ENCODE data around the gene ERFL.
A peak's percentile ranks its signal among the peaks of the same experiment; 100 is the strongest.

ERFL gene

DNA sequence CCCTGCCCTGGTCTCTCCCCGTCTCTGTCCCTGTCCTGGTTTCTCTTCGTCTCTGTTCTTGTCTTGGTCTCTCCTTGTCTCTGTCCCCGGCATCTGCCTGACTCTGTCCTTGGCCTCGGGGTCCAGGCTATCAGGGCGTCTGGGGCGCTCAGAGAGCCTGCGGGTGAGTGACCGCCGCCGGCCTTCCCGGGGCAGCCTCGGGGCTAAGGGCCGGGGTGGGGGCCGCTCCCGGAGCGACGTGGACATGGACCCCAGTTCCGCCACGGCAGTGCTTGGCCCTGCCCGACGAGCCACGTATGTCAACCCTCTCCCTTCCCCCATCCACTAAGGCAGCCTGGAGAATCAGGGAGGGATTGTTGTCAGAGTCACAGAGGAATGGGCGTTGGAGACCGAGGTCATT lies 30.4 kb downstream of the ERFL start:
- no peak for DNase-seq (ENCODE audit: low spot score)

DNA sequence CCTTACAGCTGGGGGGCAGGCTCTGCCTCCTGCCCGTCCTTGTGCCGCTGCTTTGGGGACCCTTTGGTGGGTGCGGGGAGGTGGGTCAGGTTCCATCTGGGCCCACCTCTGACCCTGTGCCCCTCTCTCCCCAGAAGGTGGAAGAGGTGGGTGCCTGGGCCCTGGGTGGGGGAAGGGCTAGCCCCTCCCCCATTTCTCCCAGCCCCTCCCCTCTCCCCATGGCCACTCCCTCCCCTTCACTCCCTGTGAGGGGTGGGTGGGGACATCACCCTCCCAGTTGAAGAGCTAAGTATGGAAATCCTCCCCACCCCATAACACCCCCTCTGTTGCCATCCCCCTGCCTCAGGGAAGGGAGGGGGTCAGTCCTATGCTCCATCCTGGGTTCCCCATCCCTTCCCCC lies 31.1 kb downstream of the ERFL start:
- no peak for DNase-seq (ENCODE audit: low spot score)

DNA sequence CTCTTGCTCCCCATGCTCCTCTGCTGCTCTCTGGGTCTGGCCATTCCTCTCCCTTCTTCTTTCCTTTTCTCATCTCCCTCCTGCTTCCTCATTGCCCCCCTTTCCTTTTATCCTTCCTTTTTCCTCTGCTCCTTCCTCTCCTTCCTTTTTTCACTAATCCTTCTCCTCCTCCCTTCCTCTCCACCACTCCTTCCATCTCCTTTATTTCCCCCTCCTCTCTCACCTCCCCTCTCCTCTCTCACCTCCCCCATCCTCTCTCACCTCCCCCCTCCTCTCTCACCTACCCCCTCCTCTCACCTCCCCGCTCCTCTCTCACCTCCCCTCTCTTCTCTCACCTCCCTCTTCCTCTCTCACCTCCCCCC lies 31.7 kb downstream of the ERFL start:
- DNase-seq (ENCODE audit: low spot score), result no peak

DNA sequence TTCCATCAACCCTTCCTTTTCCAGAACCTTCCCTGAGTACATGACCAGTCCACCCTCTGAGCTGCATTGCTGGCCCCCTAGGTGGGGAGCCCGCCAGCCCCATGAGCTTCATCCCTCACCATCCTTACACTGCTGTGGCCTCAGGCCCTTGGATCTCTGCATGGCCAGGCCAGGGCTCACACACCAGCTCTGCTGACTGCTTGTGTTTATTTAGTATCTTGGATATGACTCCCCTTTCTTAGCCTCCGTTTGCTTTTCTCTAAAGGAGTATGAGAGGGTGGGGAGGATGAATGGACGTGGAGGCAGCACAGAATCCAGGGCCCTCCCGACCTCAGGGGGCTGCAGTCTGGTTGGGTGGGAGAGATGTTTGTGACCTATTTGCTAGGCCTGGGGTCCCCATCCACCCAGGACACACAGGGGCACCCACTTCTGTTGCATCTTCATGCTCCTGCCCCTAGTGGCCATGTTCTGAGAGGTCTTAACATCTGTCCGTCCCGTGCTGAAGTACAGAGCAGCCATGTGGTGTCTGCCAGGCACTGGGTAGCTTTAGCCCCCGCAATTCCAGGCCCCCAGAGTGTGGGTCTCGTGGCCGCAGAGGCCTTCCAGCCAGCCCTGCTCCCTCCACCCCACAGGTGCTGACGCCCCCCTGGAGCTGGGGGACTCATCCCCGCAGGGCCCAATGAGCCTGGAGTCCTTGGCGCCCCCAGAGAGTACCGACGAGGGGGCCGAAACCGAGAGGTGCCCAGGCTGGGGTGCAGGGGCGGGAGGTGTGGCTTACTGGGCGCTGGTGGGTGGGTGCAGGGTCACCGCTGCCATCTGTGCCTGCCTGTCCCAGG lies 32.3 kb downstream of the ERFL start:
- DNase-seq (ENCODE audit: low spot score), result no peak

DNA sequence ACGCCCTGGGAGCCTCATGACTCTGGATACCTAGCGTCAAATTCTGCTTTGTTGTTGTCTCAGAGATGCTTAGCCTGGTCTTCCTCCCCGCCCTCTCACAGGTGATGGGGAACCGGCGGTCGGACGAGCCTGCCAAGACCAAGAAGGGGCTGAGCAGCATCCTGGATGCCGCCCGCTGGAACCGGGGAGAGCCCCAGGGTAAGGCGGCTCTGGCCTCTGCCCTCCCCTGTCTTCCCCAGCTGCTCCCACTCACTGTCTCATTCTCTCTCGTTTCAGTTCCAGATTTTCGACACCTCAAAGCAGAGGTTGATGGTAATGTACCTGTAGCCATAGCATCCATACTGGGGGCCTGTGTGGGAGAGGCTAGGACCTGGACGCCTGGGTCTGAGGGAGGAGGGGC lies 33.9 kb downstream of the ERFL start:
- no peak for DNase-seq (ENCODE audit: low spot score)

DNA sequence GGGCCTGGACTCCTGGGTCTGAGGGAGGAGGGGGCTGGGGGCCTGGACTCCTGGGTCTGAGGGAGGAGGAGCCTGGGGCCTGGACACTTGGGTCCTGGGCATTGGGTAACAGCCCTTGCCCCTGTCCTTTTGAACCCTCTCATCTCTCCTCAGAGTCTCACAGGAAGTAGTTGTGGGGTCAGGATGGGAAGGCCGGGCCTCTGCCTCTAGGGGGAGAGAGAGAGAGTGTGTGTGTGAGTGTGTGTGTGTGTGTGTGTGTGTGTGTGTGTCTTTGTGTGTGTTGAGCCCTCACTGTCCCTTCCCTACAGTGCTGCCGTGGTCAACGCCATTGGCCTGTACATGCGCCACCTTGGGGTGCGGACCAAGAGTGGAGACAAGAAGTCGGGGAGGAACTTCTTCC lies 34.4 kb downstream of the ERFL start:
- DNase-seq (ENCODE audit: low spot score), result no peak

DNA sequence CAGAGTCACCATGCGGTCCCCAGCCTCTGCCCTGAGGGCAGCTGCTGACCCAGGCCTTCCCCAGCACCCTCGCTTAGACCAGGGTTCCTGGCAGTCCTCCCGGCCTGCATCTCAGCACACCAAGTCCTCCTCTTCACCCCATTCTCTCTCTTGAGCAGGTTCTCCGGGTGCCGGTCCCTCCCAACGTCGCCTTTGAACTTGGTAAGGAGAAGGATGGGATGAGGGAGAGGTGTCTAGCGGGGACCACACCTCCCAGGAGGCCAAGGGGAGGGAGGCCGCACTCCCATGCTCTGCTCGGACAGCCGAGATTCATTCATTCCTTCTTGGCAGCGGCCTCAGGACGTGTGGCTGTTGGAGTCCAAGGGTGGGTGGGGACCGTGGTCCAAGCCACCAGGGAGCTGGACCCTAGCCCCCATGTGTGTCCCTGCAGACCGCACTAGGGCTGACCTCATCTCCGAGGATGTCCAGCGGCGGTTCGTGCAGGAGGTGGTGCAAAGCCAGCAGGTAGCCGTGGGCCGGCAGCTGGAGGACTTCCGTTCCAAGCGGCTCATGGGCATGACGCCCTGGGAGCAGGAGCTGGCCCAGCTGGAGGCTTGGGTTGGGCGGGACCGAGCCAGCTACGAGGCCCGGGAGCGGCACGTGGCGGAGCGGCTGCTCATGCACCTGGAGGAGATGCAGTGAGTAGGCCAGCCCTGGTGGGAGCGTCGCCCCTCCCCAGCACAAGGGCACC lies 35.9 kb downstream of the ERFL start:
- DNase-seq (ENCODE audit: low spot score), result no peak

DNA sequence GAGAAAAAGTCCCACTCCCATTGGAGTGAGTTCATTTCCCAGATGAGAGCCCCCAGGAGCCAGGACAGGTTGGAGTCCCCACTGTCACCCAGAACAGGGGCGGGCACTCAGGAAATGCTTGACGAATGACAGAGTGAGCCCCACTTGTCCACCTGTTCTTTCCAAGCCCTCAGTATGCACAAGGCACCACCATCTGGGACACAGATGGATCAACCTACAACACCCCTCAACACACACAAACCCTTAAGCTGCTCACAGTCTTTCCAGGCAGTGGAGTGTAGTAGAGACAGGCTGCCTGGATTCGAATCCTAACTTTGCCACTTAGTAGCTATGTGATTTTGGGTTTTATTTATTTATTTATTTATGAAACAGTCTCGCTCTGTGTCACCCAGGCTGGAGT lies 37.3 kb downstream of the ERFL start:
- no peak for DNase-seq (ENCODE audit: low spot score)

DNA sequence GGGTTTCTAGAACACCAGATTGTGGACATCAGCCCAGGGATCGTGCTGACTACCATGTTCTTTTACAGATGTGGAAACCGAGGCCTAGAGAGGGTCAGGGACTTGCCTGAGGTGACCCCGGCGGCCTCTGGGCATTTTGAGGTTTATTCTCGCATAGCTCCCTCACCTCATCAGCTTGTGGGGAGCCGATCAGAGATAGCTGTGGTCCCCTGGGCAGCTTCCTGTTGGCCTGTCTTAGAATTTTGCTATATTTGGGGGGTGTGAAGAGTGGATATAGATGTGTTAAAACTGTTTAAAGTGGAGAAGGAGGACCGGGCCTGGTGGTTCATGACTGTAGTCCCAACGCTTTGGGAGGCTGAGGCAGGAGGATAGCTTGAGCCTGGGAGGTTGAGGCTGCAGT lies 38.4 kb downstream of the ERFL start:
- no peak for DNase-seq (ENCODE audit: low spot score)

DNA sequence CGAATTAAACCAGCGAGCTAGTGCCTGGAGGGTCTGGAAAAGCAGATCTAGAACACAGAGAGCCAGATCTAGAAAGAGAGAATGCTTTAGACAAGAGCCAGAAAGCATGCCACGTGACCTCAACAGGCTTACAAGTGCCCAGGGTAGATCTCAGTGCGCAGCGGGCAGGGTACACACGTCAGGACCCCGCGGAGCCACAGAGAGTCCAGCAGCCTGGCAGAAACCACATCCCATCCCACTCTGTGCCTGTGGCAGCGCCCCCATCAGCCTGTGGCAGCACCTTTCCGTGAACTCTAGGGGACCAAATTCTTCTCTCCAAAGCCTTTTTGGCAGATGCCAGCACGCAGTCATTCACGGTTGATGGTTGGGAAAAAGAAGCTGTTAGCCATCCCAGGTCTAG lies 39.3 kb downstream of the ERFL start:
- no peak for DNase-seq (ENCODE audit: low spot score)

DNA sequence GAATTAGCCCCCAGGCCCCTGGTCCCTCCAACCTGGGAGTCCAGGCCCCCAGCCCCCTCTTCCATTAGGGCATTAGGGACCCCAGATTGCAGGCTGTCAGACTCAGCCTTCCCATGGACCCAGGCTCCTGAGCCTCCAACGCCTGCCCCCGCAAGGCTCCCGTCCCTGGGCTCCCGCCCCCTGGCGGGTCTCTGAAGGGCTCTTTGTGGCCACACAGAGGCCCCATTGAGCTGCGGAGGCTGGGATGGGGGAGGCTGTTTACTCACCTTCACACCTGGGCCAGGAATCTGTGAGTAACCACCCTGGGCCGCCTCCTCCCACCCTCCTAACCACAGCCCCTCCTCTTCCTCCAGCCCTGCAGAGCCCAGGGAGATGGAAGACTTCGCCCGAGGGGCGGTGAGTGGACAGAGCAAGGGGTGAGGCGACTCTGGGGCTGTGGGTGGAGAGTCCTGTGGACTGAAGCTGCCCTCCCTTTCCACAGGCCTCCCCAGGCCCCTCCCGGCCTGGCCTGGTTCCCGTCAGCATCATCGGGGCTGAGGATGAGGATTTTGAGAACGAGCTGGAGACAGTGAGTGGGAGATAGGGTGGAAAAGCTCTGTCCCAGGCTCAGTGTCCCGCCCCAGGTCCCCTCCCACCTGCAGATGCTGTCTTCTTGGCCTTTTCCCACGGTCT lies 40.4 kb downstream of the ERFL start:
- DNase-seq (ENCODE audit: low spot score), result peak; percentile 77

DNA sequence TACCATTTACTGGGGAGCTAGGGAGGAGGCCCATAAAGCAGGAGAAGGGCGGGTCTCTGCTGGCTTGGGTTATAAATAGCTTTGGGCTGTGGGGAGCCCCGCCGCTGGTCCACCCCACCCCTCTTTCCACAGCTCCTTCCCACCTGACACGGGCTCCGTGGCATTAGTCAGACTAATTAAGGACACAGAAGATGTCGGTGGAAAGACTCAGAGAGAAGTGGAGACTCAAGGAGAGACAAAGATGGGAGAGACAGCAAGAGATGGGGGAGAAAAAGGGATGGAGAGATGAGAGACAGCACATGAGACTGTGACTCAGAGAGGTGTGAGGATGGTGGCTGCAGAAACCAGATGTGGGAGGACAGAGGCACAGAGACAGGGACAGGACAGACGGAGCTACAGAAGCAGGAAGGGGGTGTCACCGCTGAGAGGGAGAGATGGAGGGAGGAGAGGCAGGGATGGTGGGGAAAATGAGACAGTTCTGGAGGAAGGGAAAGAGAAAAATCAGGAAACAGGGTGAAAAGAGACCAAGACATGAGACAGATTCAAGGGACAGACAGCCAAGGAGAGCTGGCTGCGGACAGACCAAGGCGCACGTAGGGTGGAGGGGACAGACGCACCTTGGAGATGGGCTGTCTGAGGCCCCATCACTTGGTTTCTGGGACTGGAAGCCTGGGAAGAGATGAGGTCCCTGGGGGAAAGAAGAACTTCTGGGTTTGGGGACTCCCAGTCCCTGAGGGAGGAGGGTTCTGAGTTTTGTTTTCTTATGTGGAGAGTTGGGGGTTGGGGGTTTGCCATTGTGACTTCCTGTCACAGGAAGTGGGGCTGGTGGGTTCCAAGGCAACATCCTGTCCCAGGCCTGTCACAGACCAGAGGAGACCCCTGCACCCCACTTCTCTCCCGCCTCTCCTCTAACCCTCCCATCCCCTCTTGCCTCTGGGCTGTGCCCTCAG lies 41.2 kb downstream of the ERFL start:
- peak; percentile 69 for DNase-seq (ENCODE audit: low spot score)

DNA sequence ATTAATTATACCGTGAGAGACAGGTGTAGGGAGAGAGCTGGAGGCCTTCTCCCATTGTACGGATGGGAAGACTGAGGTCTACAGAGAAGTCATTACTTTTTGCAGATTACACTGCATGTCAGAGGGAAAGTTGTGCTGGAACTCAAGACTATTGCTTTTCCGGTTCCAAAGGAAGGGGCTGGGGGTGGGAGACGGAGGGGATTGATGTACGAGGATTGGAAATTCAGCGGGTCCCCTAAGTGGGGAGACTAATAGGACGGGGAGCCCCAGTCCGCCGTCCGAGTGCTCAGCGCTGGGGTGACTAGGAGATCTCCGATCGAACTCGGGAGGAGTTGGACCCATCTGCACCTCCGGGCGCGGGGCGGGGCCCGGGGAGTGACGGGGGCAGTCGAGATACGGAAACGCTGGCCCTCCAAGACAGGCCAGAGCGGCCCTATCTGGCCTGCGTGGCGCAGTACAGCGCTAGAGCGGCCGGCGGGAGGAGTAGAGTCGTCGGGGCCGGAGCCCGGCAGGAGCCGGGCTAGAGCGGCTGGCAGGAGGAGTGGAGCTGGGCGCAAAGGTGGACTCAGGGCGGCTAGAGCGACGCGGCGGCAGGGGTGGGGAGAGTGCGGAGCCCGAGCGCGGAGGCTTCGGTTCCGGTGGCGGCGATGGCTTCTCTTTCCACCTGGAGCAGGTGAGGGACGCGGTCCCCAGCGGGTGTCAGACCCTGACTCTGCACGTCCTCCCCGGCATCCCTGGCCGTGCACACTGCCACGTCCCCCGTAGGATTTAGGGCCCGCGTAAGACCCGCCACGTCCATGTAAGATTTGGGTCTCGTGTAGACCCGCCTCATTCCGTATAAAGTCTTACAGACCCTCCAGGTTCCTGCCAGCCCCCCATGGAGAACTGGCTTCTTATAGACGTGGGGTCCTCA lies 44.2 kb downstream of the ERFL start:
- DNase-seq (ENCODE audit: low spot score), result peak; percentile 96

DNA sequence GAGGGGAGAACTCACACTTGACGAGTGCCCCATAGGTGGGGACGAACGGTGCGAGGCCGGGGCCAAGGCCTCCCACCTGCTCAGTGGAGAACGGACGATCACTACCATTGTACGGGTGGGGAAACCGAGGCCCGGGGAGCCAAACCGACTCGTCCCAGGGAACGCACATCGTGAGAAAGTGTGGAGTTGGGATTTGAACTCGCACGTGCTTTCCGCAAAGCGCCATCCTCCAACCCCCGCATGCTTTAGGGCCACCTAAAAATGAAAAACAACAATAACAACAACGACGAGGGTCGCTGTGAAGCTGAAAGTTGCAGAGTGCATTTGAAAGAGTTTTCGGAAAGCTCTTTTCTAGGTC lies 44.8 kb downstream of the ERFL start:
- no peak for DNase-seq (ENCODE audit: low spot score)

DNA sequence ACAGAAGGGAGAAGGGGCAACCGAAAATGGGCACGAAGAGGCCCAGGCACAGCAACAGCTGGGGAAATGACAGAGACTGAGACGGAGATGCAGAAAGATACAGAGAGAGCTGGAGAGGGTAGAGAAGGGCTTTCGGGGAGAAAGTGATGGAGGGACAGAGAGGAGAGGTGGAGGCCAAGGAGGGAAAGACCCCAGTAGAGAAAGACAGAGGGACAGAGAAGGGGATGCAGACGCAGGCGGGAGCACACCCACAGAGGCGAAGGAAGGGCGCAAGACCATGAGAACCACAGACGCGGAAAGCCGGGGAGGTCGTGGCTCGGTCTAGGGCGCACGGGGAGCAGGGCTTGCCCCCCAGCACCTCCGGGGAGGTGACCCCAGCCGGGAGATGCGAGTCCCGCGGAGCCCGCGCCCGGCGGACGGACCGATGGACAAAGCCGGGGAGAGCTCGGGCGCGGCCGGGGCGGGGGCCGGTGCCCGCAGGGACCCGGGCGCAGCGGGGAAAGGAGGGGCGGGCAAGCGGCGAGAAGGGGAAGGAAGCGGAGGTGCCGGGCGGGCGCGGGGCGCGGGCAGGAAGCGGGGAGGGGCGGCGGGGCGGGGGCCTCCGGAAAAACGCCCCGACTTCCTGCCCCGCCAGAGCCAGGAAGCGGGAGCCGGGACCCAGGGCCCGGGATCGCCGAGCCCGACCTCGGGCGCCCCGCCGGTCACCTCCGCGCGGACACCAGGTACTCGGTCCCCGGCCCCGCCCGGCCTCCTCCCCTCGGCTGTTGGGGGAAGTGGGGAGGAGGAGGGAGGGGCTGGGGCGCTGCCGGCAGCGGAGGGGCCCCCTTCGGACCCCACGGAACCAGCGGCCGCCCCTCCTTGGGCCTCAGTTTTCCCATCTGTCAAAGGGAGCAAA lies 45.4 kb downstream of the ERFL start, which contains the start of gene ARHGEF1:
Gene ARHGEF1 (plus strand): TSS at position 617 of the 895 bp plus-strand sequence. CDS start 4,899 bp downstream, outside the sequence.
- no peak for DNase-seq (ENCODE audit: low spot score)

DNA sequence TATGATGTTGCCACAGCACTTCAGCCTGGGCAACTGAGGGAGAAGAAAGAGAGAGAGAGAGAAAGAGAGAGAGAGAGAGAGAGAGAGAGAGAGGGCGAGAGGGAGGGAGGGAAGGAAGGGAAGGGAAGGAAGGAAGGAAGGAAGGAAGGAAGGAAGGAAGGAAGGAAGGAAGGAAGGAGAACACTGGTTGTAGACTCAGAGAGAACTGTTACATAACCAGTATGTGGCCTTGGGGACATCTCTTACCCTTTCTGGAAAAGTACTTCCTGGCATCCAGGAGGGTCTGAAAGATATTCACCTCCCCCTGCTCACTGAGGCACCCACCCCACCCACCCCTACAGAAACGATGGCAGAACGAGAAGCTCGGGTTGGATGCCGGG lies 47.9 kb downstream of the ERFL start:
- no peak for DNase-seq (ENCODE audit: low spot score)

DNA sequence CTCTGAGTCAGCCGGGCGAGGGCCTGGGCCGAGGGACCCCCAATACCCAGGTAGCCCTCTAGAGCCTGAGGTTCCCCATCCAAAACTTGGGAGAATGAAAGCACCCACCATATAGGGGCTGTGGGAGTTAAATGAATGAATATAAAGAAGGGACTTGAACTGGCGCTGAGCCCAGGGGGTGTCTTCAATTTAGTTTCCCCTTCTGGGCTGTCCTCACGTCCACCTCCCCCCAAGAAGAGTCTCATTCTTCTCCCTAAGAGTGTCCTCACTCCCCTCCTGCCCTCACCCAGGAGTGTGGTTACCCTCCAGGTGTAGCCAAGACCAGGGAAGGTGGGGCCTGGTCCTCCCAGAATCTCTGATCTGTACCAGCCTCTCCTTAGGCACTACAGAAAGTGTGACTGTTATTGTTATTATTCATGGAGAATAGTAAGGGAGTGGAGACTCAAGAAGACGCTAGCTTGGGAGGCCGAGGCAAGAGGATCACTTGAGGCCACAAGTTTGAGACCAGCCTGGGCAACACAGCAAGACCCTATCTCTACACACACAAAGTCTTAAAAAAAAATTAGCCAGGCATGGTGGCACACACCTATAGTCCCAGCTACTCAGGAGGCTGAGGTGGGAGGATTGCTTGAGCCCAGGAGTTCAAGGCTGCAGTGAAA lies 48.5 kb downstream of the ERFL start:
- no peak for DNase-seq (ENCODE audit: low spot score)

DNA sequence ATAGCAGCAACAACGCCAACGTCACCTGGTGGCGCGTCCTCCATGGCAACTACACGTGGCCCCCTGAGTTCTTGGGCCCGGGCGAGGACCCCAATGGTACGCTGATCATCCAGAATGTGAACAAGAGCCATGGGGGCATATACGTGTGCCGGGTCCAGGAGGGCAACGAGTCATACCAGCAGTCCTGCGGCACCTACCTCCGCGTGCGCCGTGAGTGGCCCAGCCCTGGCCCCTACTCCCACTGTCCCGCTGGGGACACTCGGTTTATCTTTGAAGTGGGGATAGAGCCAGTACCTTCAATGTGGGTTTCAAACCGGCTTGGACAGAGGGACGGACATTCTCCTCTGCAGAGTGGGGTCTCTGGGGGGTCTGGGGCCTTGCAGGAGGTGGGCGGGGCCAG lies 49.2 kb downstream of the ERFL start:
- DNase-seq (ENCODE audit: low spot score), result no peak

Data from activated CD4-positive, alpha-beta T cell treated with anti-CD3 and anti-CD28 coated beads, Interleukin-2, Interleukin-4, amounts not matched to agents 100 ng/mL and 50 ng/mL, durations not matched to agents 16 hours and 8 hours (primary cell).